Transverse colon (tissue), 4 donors: ENCODE measurements around the gene FAM200B.

Experiments
- EP300 ChIP-seq: sonication (generic); formaldehyde crosslinking; IDR thresholded peaks from one replicate; pipeline ENCODE4 v1.6.1; 2017; ENCODE audit warnings: antibody characterized with exemption, low read depth
- POLR2AphosphoS5 ChIP-seq, 3 donors: sonication (generic); formaldehyde crosslinking; IDR thresholded peaks; one replicate each; pipeline ENCODE4 v1.6.1; 2016; ENCODE audit warnings: antibody characterized with exemption in 3 of 3
- TF ChIP-seq, protein P1 (sequence below), 5 experiments: fragments of 200-600 bp in 3 of 5; fragments of 450-650 bp in 2 of 5; sonication (generic) in 3 of 5; IDR thresholded peaks; 1 replicate in 2 of 5; 2 replicates in 3 of 5; pipeline ENCODE4 v1.5.1; 2016 to 2017; ENCODE audit warnings: antibody characterized with exemption in 5 of 5, inconsistent platforms in 3 of 5, mild to moderate bottlenecking in 2 of 5, moderate library complexity in 1 of 5

DNA sequence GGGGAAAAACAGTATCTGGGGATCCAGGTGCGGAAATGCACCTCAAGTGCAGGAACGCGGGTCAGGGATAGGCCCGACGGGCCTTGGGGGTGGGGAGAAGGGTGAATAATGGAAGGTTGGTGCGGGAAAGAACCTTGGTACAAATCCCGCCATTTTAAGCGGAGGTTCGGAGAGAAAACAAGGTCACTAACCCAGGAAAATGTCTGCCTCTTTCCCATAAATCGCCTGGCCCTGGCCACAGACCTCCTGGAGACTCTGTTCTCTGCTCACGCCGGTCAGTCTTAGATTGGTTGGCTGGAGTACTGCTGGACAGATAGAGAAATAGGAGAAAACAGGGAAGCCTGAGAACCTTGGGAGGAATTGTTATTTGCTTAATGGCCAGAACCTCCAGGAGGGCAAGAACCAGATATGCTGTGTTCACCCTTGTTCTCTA lies 25.6 kb upstream of the FAM200B start:
- TF ChIP-seq, protein P1, sequence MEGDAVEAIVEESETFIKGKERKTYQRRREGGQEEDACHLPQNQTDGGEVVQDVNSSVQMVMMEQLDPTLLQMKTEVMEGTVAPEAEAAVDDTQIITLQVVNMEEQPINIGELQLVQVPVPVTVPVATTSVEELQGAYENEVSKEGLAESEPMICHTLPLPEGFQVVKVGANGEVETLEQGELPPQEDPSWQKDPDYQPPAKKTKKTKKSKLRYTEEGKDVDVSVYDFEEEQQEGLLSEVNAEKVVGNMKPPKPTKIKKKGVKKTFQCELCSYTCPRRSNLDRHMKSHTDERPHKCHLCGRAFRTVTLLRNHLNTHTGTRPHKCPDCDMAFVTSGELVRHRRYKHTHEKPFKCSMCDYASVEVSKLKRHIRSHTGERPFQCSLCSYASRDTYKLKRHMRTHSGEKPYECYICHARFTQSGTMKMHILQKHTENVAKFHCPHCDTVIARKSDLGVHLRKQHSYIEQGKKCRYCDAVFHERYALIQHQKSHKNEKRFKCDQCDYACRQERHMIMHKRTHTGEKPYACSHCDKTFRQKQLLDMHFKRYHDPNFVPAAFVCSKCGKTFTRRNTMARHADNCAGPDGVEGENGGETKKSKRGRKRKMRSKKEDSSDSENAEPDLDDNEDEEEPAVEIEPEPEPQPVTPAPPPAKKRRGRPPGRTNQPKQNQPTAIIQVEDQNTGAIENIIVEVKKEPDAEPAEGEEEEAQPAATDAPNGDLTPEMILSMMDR (IDR thresholded peaks at IDR 0.05): no peak
- no peak for TF ChIP-seq EP300
- TF ChIP-seq POLR2AphosphoS5 (IDR thresholded peaks at IDR 0.05): no peak
